ENCODE data around the gene ANKRD44. TPM values are rescaled to one million over a fixed set of nuclear protein-coding genes. Genes with fewer than 3 reads are reported as not detected.

Gene ANKRD44
- total RNA-seq, 1 experiment from 2014 or later: 7.8 TPM

- in situ Hi-C loops (cut with HindIII; ENCODE audit: low pct_unique_long_range_greater_than_20kb, low sequenced_read_pairs) (no loop called here), intact Hi-C loops (cut with micrococcal nuclease; ENCODE audit: unreplicated experiment) (no loop called here)
- Histone ChIP-seq H3K27ac (ENCODE audit: low read length) (no peak overlapping the region), H3K4me3 (ENCODE audit: low read depth in 2 of 2, low read length in 2 of 2) (no peak overlapping the region), H3K4me1 (ENCODE audit: control insufficient read depth, insufficient read depth, low read length) (0 out of 2 replicates have a peak, but pooled peaks cover 6% of the 10 kb centered on the region), H3K9me3 (ENCODE audit: control insufficient read depth, insufficient read depth, low read depth, low read length) (no peaks in the 10 kb centered on the region; the same call in 1 of the 2 replicates), H3K27me3 (ENCODE audit: control insufficient read depth, insufficient read depth, low read length) (no peaks in the 10 kb centered on the region), H3K36me3 (ENCODE audit: control insufficient read depth, insufficient read depth, low read length) (no peaks in the 10 kb centered on the region)
- BruUV-seq (replicated peaks): no TSS peak
- TF ChIP-seq CTCF (IDR thresholded peaks at IDR 0.05): no peak
- TF ChIP-seq TCF7L2 (IDR thresholded peaks at IDR 0.05; ENCODE audit: low read depth, low read length): no peak
- no peak for TF ChIP-seq POLR2AphosphoS5 (IDR thresholded peaks at IDR 0.05; ENCODE audit: low read depth, low read length)
- no peak for TF ChIP-seq REST (IDR thresholded peaks at IDR 0.05; ENCODE audit: insufficient read depth in 1 of 2, low read depth in 2 of 2, low read length in 1 of 2)
- no peak for TF ChIP-seq SIN3A (IDR thresholded peaks at IDR 0.05; ENCODE audit: borderline replicate concordance, insufficient read depth, low read depth, low read length)
- ATAC-seq (no peak), DNase-seq (ENCODE audit: low read depth, low spot score) (no peak)
- CTCF ChIA-PET: interaction anchor here (1.4 kb wide), 1 partner anchor 17 kb away, joined by 6 read pairs; no protein-coding TSS in a partner anchor
- POLR2A ChIA-PET: no interaction called here
Observed at GRCh38 chr2:197028633-197029032, 281.9 kb downstream of the ANKRD44 start.

GRCh38 chr2:197028230-197028629 is 282.4 kb downstream of the ANKRD44 start:
- peak; percentile 32 for DNase-seq (ENCODE audit: low read depth, low spot score)
- Histone ChIP-seq H3K9me3 (ENCODE audit: control insufficient read depth, insufficient read depth, low read depth, low read length) (no peaks in the 10 kb centered on the region), H3K27ac (ENCODE audit: low read length) (no peak overlapping the region), H3K36me3 (ENCODE audit: control insufficient read depth, insufficient read depth, low read length) (no peaks in the 10 kb centered on the region), H3K27me3 (ENCODE audit: control insufficient read depth, insufficient read depth, low read length) (no peaks in the 10 kb centered on the region), H3K4me1 (ENCODE audit: control insufficient read depth, insufficient read depth, low read length) (0 out of 2 replicates have a peak, but pooled peaks cover 6% of the 10 kb centered on the region), H3K4me3 (ENCODE audit: low read depth in 2 of 2, low read length in 2 of 2) (no peak overlapping the region)
- intact Hi-C loops (cut with micrococcal nuclease; ENCODE audit: unreplicated experiment): no loop called here
- no TSS peak for BruUV-seq (replicated peaks)
- in situ Hi-C loops (cut with HindIII; ENCODE audit: low pct_unique_long_range_greater_than_20kb, low sequenced_read_pairs): no loop called here
- POLR2A ChIA-PET: no interaction called here
- peak; percentile 95 for ATAC-seq
- TF ChIP-seq REST (IDR thresholded peaks at IDR 0.05; ENCODE audit: insufficient read depth in 1 of 2, low read depth in 2 of 2, low read length in 1 of 2) (no peak), CTCF (IDR thresholded peaks at IDR 0.05) (no peak), SIN3A (IDR thresholded peaks at IDR 0.05; ENCODE audit: borderline replicate concordance, insufficient read depth, low read depth, low read length) (no peak), TCF7L2 (IDR thresholded peaks at IDR 0.05; ENCODE audit: low read depth, low read length) (no peak), POLR2AphosphoS5 (IDR thresholded peaks at IDR 0.05; ENCODE audit: low read depth, low read length) (no peak)
- CTCF ChIA-PET: interaction anchor here (1.4 kb wide), 1 partner anchor 17 kb away, joined by 6 read pairs; no protein-coding TSS in a partner anchor
